MV-4-11 (cell line): ENCODE results near the gene FNIP2.
"Not testable (repeated sequence)": the region's sequence is repeated elsewhere in the genome, so short reads cannot be mapped to it uniquely, and the experiment has no call there.

Experiments
- DNase-seq: peaks from one replicate; lab custom pipeline; 2025; lab: John Stamatoyannopoulos, UW

FNIP2 gene

GRCh38 chr4:158793430-158793829 lies 24.6 kb downstream of the FNIP2 start:
- DNase-seq = not testable (repeated sequence)

- no peak for DNase-seq
Observed at GRCh38 chr4:158796370-158797140, 27.7 kb downstream of the FNIP2 start.

- DNase-seq = no peak
Observed at GRCh38 chr4:158798062-158798461, 29.2 kb downstream of the FNIP2 start.

- DNase-seq = no peak
Observed at GRCh38 chr4:158799013-158799770, 30.4 kb downstream of the FNIP2 start.

GRCh38 chr4:158799856-158800255 lies 31.0 kb downstream of the FNIP2 start:
- no peak for DNase-seq

GRCh38 chr4:158801066-158801465 lies 32.2 kb downstream of the FNIP2 start:
- no peak for DNase-seq

- no peak for DNase-seq
Observed at GRCh38 chr4:158801677-158802076, 32.9 kb downstream of the FNIP2 start.

- DNase-seq = no peak
Observed at GRCh38 chr4:158802914-158803313, 34.1 kb downstream of the FNIP2 start.

- DNase-seq = peak; percentile 54
Observed at GRCh38 chr4:158805635-158806471, 37.0 kb downstream of the FNIP2 start.

GRCh38 chr4:158807691-158808090 lies 38.9 kb downstream of the FNIP2 start:
- peak; percentile 39 for DNase-seq

GRCh38 chr4:158808399-158808798 lies 39.6 kb downstream of the FNIP2 start:
- DNase-seq = peak; percentile 53

- DNase-seq = not testable (repeated sequence)
Observed at GRCh38 chr4:158809208-158809607, 40.4 kb downstream of the FNIP2 start.

- DNase-seq = peak; percentile 85
Observed at GRCh38 chr4:158809611-158810486, 41.0 kb downstream of the FNIP2 start.

- no peak for DNase-seq
Observed at GRCh38 chr4:158810487-158811215, 41.8 kb downstream of the FNIP2 start.

- DNase-seq = peak; percentile 72
Observed at GRCh38 chr4:158811216-158811540, 42.4 kb downstream of the FNIP2 start.

- DNase-seq = peak; percentile 85
Observed at GRCh38 chr4:158811704-158812103, 42.9 kb downstream of the FNIP2 start.

- no peak for DNase-seq
Observed at GRCh38 chr4:158812133-158812532, 43.3 kb downstream of the FNIP2 start.

- DNase-seq = no peak
Observed at GRCh38 chr4:158812543-158812942, 43.7 kb downstream of the FNIP2 start.

GRCh38 chr4:158813113-158813512 lies 44.3 kb downstream of the FNIP2 start:
- DNase-seq = no peak

GRCh38 chr4:158814207-158814606 lies 45.4 kb downstream of the FNIP2 start:
- DNase-seq = no peak
